Inferior parietal cortex (tissue), 1 donor: ENCODE results near the gene C12orf56.
"Not testable (repeated sequence)": the region's sequence is repeated elsewhere in the genome, so short reads cannot be mapped to it uniquely, and the experiment has no call there.

Experiments
- DNase-seq: peaks from one replicate; pipeline ENCODE4 v3.0.0-alpha.2; 2016; ENCODE audit errors: extremely low spot score

C12orf56 gene

GRCh38 chr12:64236549-64236948 lies 154.0 kb downstream of the C12orf56 start:
- DNase-seq = no peak

- no peak for DNase-seq
Observed at GRCh38 chr12:64232196-64232595, 158.4 kb downstream of the C12orf56 start.

DNA sequence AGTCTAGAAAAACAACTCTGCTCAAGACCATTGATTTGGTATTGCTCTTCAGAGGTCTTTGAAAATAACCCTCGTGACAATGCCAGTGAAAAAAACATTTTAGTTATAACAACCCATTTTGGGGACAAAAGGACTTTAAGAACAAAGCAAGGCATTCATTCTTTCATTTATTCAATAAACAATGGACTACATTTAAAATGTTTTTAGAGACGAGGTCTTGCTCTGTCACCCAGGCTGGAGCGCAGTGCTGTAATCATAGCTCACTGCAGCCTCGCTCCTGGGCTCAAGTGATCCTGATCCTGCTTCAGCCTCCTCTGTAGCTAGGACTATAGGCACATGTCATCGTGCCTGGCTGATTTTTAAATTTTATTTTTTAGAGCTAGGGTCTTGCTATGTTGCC lies 160.8 kb downstream of the C12orf56 start:
- peak; percentile 68 for DNase-seq

GRCh38 chr12:64229240-64229639 lies 161.3 kb downstream of the C12orf56 start:
- DNase-seq = no peak

DNA sequence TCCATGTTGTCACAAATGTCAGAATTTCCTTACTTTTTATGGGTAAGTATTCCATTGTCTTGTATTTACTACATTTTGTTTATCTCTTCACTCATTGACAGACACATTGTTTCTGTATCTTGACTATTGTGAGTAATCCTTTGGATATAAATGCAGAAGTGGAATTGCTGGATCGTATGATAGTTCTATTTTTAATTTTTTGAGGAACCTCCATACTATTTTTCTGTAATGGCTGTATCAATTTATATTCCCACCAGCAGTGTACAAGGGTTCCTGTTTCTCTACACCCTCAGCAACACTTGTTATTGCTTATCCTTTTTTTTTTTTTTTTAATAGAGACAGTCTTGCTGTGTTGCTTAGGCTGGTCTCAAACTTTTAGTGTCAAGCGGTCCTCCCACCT lies 164.9 kb downstream of the C12orf56 start:
- no peak for DNase-seq

- peak; percentile 95 for DNase-seq
Observed at GRCh38 chr12:64222009-64222765, 168.4 kb downstream of the C12orf56 start, which contains the start of gene KICS2. TSS of gene KICS2 (minus strand) at chr12:64222296. CDS start at chr12:64222237, 59 bp downstream.

DNA sequence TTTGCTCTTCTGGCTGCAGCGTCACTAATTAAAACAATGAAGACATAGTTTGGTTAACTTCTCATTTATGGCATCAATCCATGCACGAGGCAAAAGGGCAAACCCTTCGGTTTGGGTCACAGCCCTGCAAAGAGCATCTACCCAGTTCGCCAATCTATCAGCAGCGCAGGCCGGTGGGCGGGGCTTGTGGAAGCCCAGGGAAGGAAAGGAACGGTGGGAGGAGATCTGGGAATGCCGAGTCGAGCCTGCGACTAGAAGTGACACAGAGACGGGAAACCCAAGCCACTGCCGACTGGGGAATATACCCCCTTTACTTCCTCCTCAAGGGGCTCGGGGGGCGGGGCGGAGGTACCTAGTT lies 168.9 kb downstream of the C12orf56 start:
- peak; percentile 76 for DNase-seq

DNA sequence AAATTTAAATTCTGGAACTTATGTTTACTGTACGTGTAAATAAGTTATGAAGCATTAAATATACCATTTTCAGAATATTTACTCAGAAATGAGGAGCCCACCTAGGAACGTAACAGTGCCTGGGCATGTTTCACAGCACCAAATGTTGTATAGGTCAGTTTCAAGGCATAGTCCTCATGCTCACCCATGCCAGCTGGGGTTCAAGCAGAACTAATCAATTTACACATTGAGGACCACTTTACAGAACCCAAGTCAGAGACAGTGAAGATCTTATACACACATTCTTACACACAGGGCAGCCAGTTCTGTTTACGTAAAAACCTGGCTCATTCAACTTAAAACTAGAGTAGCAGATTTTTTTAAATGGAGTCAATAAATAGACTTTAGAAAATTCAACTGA lies 170.5 kb downstream of the C12orf56 start:
- no peak for DNase-seq

- no peak for DNase-seq
Observed at GRCh38 chr12:64219145-64219544, 171.4 kb downstream of the C12orf56 start.

- DNase-seq = no peak
Observed at GRCh38 chr12:64218597-64218996, 172.0 kb downstream of the C12orf56 start.

GRCh38 chr12:64217643-64218042 lies 172.9 kb downstream of the C12orf56 start:
- DNase-seq = not testable (repeated sequence)

- DNase-seq = no peak
Observed at GRCh38 chr12:64216239-64216638, 174.3 kb downstream of the C12orf56 start.
